HK-2 (cell line): Measurements from ENCODE around the gene SLX9.

Experiments used
- DNase-seq: peaks from one replicate; pipeline ENCODE4 v3.0.0-alpha.2; 2018; ENCODE audit not compliant: unreplicated experiment

Gene SLX9

GRCh38 chr21:44916965-44917364 is 22.9 kb upstream of the SLX9 start:
- DNase-seq = no peak

GRCh38 chr21:44917446-44918106 is 22.3 kb upstream of the SLX9 start:
- no peak for DNase-seq

- no peak for DNase-seq
These were observed 21.7 kb upstream of the SLX9 start for GRCh38 chr21:44918107-44918470.

- no peak for DNase-seq
These were observed 21.2 kb upstream of the SLX9 start for GRCh38 chr21:44918581-44919033.

- no peak for DNase-seq
These were observed 20.5 kb upstream of the SLX9 start for GRCh38 chr21:44919111-44919912.

- DNase-seq = no peak
These were observed 19.7 kb upstream of the SLX9 start for GRCh38 chr21:44919913-44920693.

- no peak for DNase-seq
These were observed 18.9 kb upstream of the SLX9 start, which contains the start of gene ITGB2 for GRCh38 chr21:44920694-44921604. Gene ITGB2, minus strand, starts transcription at chr21:44920899. Its CDS starts 10,117 bp downstream, at chr21:44910782.

GRCh38 chr21:44921928-44922327 is 17.9 kb upstream of the SLX9 start:
- no peak for DNase-seq

- no peak for DNase-seq
These were observed 16.2 kb upstream of the SLX9 start for GRCh38 chr21:44923480-44924084.

GRCh38 chr21:44924606-44925377 is 15.0 kb upstream of the SLX9 start:
- no peak for DNase-seq

GRCh38 chr21:44925378-44925755 is 14.5 kb upstream of the SLX9 start:
- no peak for DNase-seq

GRCh38 chr21:44926331-44927101 is 13.3 kb upstream of the SLX9 start:
- no peak for DNase-seq

GRCh38 chr21:44927259-44927586 is 12.6 kb upstream of the SLX9 start:
- no peak for DNase-seq

- DNase-seq = peak; percentile 89
These were observed 12.0 kb upstream of the SLX9 start for GRCh38 chr21:44927587-44928461.

GRCh38 chr21:44928500-44929241 is 11.2 kb upstream of the SLX9 start:
- peak; percentile 66 for DNase-seq

- no peak for DNase-seq
These were observed 10.5 kb upstream of the SLX9 start for GRCh38 chr21:44929242-44929798.

- no peak for DNase-seq
These were observed 9.9 kb upstream of the SLX9 start for GRCh38 chr21:44929799-44930542.
